Mucosa of rectum (tissue), 2 donors: ENCODE data around the gene ERMAP.

ENCODE experiments used
- H3K27ac ChIP-seq, 2 donors: one replicate each; pipeline ENCODE4 v1.7.0; 2013; ENCODE audit warnings: inconsistent platforms in 2 of 2, low read depth in 2 of 2, low read length in 2 of 2
- H3K27me3 ChIP-seq, 2 donors: one replicate each; pipeline ENCODE4 v1.7.0; 2013; ENCODE audit warnings: low read length in 2 of 2; ENCODE audit not compliant: control insufficient read depth in 2 of 2, insufficient read depth in 2 of 2
- H3K36me3 ChIP-seq, 2 donors: one replicate each; pipeline ENCODE4 v1.7.0; 2013; ENCODE audit warnings: low read length in 2 of 2; ENCODE audit not compliant: control insufficient read depth in 2 of 2, insufficient read depth in 2 of 2
- H3K4me1 ChIP-seq, 2 donors: one replicate each; pipeline ENCODE4 v1.7.0; 2013; ENCODE audit warnings: low read length in 2 of 2, mild to moderate bottlenecking in 1 of 2; ENCODE audit not compliant: control insufficient read depth in 2 of 2, insufficient read depth in 2 of 2
- H3K4me3 ChIP-seq, 2 donors: one replicate each; pipeline ENCODE4 v1.7.0; 2013; ENCODE audit warnings: low read length in 2 of 2
- H3K9ac ChIP-seq, 2 donors: one replicate each; pipeline ENCODE4 v1.7.0; 2013; ENCODE audit warnings: low read length in 2 of 2, low read depth in 1 of 2, mild to moderate bottlenecking in 1 of 2
- H3K9me3 ChIP-seq, 2 donors: one replicate each; pipeline ENCODE4 v1.7.0; 2013; ENCODE audit warnings: low read length in 2 of 2; ENCODE audit not compliant: control insufficient read depth in 2 of 2
- donor health status: healthy.
- donor health status: Normal muscosa, but diverticular disease.

ERMAP gene, protein sequence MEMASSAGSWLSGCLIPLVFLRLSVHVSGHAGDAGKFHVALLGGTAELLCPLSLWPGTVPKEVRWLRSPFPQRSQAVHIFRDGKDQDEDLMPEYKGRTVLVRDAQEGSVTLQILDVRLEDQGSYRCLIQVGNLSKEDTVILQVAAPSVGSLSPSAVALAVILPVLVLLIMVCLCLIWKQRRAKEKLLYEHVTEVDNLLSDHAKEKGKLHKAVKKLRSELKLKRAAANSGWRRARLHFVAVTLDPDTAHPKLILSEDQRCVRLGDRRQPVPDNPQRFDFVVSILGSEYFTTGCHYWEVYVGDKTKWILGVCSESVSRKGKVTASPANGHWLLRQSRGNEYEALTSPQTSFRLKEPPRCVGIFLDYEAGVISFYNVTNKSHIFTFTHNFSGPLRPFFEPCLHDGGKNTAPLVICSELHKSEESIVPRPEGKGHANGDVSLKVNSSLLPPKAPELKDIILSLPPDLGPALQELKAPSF

DNA sequence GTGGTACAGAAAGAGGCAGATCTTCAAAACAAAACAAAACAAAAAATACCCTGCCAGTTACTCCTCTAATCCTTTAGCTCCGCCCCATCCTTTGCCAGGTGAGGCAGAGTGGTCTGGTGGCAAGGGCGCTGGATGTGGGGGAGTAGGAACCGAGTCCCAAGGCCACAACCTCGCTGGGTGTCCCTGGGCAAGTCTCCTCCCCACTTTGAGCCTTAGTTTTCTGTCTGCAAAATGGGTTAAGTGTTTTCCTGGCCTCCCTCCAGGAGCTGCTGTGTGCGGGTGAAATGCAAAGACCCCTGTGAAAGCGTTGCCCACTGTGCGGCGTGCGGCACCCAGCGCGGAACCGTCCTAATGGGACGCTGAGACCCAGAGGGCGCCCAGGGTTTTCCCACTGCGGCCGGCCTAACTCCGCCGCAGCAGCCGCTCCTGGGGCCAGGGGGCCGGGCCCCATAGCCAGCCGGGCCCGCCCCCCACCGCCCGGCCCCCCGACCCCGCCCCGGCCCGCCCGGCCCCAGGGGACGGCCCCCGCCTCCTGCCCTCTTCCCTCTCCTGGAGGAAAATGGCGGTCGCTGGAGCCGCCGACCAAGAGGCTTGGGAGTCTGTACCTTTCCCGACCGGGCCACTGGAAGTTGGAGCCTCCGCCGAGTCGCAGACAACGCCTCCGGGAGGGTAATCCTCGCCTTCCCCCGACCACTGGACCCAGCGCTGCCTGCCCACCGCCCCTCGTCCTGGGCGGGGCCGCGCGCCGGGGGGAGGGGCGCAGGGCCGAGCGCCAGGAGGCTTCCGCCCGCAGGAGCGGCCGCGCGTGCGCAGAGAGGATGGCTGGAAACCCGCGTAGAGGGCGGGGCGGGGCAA lies at the start of gene ERMAP, which contains the start of gene SVBP:
Gene ERMAP, plus strand, starts transcription at position 538 of the 855 bp plus-strand sequence. CDS start 13,327 bp downstream, outside the sequence.
Gene SVBP, minus strand, starts transcription at position 813 of the 855 bp plus-strand sequence. CDS start 853 bp downstream, outside the sequence.
- Histone ChIP-seq H3K9me3 (no peaks in the 10 kb centered on the region), H3K27me3 (no peaks in the 10 kb centered on the region), H3K36me3 (no peaks in the 10 kb centered on the region), H3K4me1 (peaks cover 13 to 14% of the 10 kb centered on the region in 2 donors), H3K4me3 (peak within 1 kb of the TSS; percentile 92), H3K27ac (peak within 1 kb of the TSS; percentile 98 to 100), H3K9ac (peak within 1 kb of the TSS; percentile 87 to 88)

DNA sequence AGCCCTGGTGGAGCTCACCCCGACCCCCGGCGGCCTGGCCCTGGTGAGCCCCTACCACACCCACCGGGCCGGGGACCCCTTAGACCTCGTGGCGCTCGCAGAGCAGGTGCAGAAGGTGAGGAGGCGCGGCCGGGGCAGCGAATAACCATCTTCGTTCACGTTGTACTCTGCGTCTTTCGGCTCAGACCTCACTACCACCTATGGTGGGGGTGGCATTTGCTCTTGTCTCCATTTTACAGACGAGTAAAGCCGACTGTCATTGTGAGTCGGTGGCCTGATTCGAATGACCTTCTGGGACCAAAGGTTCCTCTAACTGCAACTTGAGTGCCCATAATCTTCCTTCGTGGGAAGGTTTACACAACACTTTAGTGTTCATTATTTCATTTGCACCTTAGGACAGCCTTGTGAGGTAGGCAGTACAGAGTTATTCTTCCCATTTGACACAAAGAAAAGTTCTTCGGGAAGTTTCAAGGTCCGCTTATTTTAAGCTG lies 49.4 kb upstream of the ERMAP start:
- peaks cover 5 to 17% of the 10 kb centered on the region in 2 donors for H3K4me1 ChIP-seq
- no peaks in the 10 kb centered on the region for H3K36me3 ChIP-seq
- no peaks in the 10 kb centered on the region for H3K9me3 ChIP-seq
- peak overlapping the region; percentile 86 to 99 for H3K4me3 ChIP-seq
- no peaks in the 10 kb centered on the region for H3K27me3 ChIP-seq
- peak overlapping the region; percentile 90 to 93 for H3K9ac ChIP-seq
- peak overlapping the region; percentile 88 to 89 for H3K27ac ChIP-seq

DNA sequence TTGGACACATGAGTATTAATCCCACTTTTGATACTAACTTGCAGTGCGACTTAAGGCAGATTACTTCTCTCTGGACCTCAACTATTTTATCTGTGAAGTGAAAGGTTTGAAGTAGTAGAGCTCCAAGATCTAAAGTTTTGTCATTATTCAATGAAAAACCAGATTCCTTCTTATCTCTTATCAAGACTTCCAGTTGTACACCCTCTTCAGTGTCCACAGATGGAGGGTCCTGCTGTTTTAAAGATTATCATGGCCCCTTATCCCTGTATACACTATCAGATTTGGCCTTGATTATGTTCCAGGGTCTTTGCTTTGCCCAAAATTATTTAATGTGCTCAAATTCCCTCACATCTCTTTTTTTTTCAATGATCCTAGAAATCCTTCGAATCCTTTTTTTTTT lies 48.8 kb upstream of the ERMAP start:
- Histone ChIP-seq H3K36me3 (peaks cover under 1 to 2% of the 10 kb centered on the region in 2 donors), H3K4me3 (peak overlapping the region; percentile 86 to 99), H3K9me3 (no peaks in the 10 kb centered on the region), H3K9ac (peak overlapping the region; percentile 90 to 93), H3K27me3 (no peaks in the 10 kb centered on the region), H3K27ac (no peak overlapping the region), H3K4me1 (peaks cover 5 to 17% of the 10 kb centered on the region in 2 donors)

DNA sequence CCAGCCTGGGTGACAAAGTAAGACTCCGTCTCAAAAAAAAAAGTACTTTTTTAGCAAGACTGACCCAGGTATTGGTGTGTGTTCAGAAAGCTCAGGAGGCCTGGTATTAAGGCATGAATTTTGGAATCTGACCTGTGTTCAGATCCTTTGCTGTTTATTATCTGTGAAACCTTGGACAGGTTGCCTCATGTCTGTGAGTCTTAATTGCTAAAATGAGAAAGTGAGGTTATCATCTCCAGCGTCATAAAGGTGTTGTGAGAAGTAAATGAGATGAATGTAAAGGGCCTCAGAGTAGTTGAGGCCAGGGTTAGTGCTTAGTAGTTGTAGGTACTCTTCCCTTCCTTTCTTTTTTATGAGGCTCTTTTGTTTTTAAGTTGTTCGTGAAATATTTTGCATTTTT lies 47.1 kb upstream of the ERMAP start:
- H3K4me1 ChIP-seq: peaks cover 5 to 17% of the 10 kb centered on the region in 2 donors
- H3K9ac ChIP-seq: no peak overlapping the region
- no peak overlapping the region for H3K27ac ChIP-seq
- H3K36me3 ChIP-seq: peaks cover 9 to 11% of the 10 kb centered on the region in 2 donors
- no peaks in the 10 kb centered on the region for H3K27me3 ChIP-seq
- no peak overlapping the region for H3K4me3 ChIP-seq
- H3K9me3 ChIP-seq: no peaks in the 10 kb centered on the region

DNA sequence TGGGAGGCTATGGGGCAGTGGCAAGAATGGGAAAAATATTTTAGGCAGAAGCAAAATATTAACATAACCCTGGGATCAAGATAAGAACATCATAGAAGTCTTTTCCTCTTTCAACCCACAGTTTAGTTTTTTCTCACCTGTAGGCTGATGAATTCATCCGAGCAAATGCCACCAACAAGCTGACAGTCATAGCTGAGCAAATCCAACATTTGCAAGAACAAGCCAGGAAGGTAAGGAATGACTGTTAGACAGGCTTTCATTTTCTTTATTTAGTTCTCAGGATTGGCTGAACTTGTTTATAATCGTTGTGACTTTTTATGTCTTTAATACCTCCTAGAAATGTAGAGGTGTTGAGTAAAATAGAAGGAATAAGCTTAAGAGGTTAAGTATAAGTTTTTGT lies 43.5 kb upstream of the ERMAP start:
- Histone ChIP-seq H3K4me1 (no peaks in the 10 kb centered on the region), H3K36me3 (peaks cover 29 to 32% of the 10 kb centered on the region in 2 donors), H3K27ac (no peak overlapping the region), H3K4me3 (no peak overlapping the region), H3K27me3 (no peaks in the 10 kb centered on the region), H3K9me3 (no peaks in the 10 kb centered on the region), H3K9ac (no peak overlapping the region)

DNA sequence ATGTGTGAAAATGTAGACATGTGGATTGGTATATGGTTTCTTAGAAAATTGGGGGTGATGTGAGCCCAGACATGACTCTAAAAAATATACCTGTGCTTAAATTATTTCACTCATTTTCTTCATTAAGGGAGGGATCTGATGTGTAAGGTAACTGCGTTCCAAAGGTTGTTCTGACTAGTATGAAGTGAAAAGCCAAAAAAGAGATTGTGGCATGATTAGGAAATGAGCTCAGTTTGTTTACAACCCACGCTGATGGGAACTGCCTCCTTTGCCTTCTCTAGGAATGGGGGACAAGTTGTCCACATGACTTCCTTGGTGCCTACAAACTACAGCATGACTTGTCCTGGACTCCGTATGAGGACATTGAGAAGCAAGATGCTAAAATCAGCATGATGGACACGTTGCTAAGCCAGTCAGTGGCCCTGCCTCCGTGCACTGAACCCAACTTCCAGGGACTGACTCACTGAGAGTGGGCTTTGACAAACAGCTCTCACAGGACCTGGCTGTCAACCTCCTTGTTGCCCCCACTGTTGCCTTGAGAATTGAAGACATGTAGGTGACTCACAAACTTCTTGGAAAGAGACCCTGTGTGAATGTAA lies 41.9 kb upstream of the ERMAP start:
- Histone ChIP-seq H3K9ac (no peak overlapping the region), H3K27ac (no peak overlapping the region), H3K9me3 (no peaks in the 10 kb centered on the region), H3K27me3 (no peaks in the 10 kb centered on the region), H3K4me1 (no peaks in the 10 kb centered on the region), H3K36me3 (peaks cover 29 to 32% of the 10 kb centered on the region in 2 donors), H3K4me3 (no peak overlapping the region)

DNA sequence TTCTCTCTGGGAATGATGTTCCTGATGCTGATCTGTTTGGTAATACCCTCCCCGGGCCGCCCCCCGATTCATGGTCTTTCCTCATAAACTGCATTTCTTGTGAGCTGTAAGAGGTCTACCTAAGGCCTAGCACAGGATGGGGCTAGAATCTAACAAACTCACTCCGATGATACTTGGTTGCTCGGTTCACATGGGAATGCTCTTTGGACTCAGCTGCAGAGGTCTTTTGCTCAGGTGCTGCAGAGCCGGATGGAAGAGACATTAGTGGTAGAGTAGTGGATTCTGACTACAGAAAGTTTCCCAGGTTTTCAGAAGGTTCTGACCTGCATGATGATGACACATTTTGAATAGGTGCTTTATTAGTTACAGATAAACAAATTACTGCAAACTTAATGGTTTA lies 40.4 kb upstream of the ERMAP start:
- Histone ChIP-seq H3K4me3 (no peak overlapping the region), H3K27ac (no peak overlapping the region), H3K9me3 (no peaks in the 10 kb centered on the region), H3K9ac (no peak overlapping the region), H3K36me3 (peaks cover 29 to 40% of the 10 kb centered on the region in 2 donors), H3K4me1 (no peaks in the 10 kb centered on the region), H3K27me3 (no peaks in the 10 kb centered on the region)

DNA sequence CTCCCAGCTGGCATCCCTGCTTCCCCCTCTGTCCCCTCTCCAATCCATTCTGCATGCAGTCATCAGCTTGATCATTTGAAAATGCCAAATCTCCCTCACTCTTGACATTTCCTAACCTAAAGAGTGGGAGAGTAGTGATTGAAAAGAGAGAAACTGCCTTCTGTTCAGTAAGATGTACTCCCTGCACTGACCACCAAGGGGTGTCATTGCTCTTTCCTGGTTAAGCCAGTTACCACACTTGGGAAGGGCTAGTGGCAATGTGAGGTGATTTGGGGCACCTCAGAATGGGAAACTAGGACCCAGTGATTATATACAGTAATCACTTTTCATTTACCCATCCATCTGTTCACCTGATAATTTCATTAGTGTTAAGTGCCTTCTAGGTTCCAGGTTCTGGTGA lies 39.1 kb upstream of the ERMAP start:
- Histone ChIP-seq H3K9ac (no peak overlapping the region), H3K4me1 (no peaks in the 10 kb centered on the region), H3K4me3 (no peak overlapping the region), H3K9me3 (no peaks in the 10 kb centered on the region), H3K27me3 (no peaks in the 10 kb centered on the region), H3K36me3 (peaks cover 29 to 40% of the 10 kb centered on the region in 2 donors), H3K27ac (no peak overlapping the region)

DNA sequence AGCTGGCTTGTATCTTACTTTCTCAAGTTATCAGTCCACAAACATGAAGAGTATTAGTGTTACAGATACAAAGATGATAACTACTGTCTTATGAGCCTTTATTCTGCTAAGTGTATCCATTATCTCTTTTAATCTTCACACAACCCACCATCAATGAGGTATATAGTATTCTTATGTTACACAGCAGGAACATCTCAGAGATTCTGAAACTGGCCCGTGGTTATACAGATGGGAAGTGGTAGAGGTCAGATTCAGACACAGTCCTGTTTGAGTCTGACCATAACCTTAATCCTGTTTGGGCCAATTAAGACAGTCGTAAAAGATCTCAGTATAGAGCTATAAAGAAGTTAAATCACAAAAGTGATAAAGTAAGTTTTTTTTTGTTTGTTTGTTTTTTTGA lies 37.2 kb upstream of the ERMAP start:
- H3K9ac ChIP-seq: no peak overlapping the region
- no peaks in the 10 kb centered on the region for H3K4me1 ChIP-seq
- peaks cover 19 to 32% of the 10 kb centered on the region in 2 donors for H3K36me3 ChIP-seq
- no peaks in the 10 kb centered on the region for H3K9me3 ChIP-seq
- no peaks in the 10 kb centered on the region for H3K27me3 ChIP-seq
- no peak overlapping the region for H3K27ac ChIP-seq
- no peak overlapping the region for H3K4me3 ChIP-seq
